Bronchial epithelial cell (primary cell): Measurements from ENCODE around the gene GPSM1. TPM values are rescaled to one million over a fixed set of nuclear protein-coding genes. Genes with fewer than 3 reads are reported as not detected.

Experiments used
- DNase-seq: peaks from one replicate; pipeline ENCODE4 v3.0.0-alpha.2; 2010; ENCODE audit warnings: low read depth
- FAIRE-seq: peaks from 2 replicates; lab custom pipeline; 2011; peaks lifted over from hg19 to GRCh38; lab: Jason Lieb, UNC
- H3K27me3 ChIP-seq: 2 replicates; pipeline ENCODE4 v1.5.1; 2011; ENCODE audit warnings: low read length; ENCODE audit not compliant: control insufficient read depth, insufficient read depth
- H3K36me3 ChIP-seq: 2 replicates; pipeline ENCODE4 v1.5.1; 2011; ENCODE audit warnings: low read length; ENCODE audit not compliant: control insufficient read depth, insufficient read depth
- H3K4me3 ChIP-seq: 2 replicates; pipeline ENCODE4 v1.5.1; 2011; ENCODE audit warnings: mild to moderate bottlenecking, low read depth, low read length, control low read depth
- total RNA-seq: library from RNA; depleted of rRNA; stranded (reverse); fragments of >200 nt; gene quantifications from 2 replicates; pipeline ENCODE4 v1.2.1, GENCODE V29; 2014
- TF ChIP-seq, protein P1 (sequence below): IDR thresholded peaks from 2 replicates; pipeline ENCODE4 v1.5.1; 2011; ENCODE audit warnings: mild to moderate bottlenecking, moderate library complexity, low read length, control low read depth, inconsistent platforms; ENCODE audit not compliant: insufficient read depth, severe bottlenecking

The GPSM1 gene
- total RNA-seq, 1 donor from 2014 or later, result 13.4 TPM

DNA sequence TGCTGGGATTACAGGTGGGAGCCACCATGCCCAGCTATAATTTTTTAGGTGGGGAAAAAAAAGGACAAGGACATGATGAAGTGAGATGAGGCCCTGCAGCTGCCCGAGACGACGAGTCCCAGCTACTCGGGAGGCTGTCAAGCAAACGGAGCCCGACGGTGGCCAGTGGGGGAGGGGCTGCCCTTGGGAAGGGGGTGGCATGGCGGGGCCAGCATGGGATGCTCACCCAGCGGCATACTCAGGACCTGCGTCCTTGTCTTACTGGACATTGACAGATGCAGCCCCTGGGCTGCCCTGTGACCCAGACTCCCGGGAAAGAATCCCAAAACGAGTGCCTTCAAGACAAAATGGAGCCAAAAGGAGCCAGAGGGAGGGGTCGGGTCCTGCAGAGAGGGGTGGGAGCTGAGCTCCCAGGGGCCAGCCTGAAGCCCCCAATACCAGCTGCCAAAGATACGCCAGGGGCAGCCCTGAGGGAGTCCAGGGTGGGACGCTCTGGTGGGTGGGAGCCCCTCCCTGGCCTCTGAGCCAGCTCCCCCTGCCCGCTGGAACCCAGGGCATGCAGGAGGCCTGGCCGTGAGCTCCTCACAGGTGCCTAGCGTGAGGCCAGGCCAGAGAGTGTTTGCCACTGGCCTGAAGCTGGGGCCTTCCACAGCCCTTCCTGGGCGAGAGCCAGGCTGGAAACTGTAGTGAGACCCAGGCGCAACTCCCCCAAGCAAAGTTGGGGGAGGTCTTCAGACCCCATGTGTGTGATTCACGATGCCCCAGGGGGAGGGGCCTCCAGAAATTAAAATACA is 39.2 kb upstream of the GPSM1 start:
- TF ChIP-seq, protein P1, sequence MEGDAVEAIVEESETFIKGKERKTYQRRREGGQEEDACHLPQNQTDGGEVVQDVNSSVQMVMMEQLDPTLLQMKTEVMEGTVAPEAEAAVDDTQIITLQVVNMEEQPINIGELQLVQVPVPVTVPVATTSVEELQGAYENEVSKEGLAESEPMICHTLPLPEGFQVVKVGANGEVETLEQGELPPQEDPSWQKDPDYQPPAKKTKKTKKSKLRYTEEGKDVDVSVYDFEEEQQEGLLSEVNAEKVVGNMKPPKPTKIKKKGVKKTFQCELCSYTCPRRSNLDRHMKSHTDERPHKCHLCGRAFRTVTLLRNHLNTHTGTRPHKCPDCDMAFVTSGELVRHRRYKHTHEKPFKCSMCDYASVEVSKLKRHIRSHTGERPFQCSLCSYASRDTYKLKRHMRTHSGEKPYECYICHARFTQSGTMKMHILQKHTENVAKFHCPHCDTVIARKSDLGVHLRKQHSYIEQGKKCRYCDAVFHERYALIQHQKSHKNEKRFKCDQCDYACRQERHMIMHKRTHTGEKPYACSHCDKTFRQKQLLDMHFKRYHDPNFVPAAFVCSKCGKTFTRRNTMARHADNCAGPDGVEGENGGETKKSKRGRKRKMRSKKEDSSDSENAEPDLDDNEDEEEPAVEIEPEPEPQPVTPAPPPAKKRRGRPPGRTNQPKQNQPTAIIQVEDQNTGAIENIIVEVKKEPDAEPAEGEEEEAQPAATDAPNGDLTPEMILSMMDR, result no peak
- peaks cover 2% of the 10 kb centered on the region for H3K27me3 ChIP-seq

DNA sequence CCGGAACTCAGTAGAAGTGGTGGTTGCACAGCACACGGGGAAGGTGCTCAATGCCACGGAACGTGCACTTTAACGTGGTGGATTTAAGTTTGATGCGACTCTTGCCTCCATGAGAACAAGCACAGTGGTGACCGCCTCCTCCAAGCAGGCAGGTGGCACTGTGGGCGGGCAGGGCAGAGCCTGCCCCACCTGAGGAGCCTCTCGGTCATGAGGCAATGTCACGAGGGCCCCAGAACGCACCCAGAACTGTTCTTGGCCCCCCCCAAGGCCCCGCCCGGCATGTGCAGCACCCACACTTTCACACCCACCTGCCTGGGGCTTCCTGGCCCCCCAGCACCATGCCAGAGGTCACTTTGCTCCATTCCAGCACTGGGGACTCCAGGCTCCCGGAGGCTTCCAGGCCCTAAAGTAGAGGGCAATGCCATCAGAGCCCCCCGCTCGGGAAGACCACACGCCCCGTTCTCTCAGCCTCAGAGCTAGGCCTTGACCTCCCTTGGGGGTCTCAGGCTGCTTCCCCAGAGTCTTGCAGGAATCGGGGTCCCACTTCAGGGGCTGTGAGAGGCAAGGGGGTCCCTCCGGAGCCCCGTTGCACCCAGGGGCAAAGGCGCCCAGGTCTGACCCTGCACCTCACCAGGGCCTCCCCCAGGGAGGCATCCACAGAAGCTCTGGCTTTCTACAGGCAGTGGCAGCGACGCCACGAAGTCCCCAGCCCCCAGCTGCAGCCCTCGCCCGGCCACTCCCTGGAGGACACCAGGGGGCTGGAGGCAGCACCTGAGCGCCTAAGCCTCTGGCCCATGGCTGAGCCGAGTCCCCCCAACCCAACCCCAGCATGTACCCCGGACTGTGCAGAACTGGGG is 37.5 kb upstream of the GPSM1 start:
- TF ChIP-seq, protein P1, result no peak
- H3K36me3 ChIP-seq, result no peaks in the 10 kb centered on the region
- no peak overlapping the region for H3K4me3 ChIP-seq
- no peak for DNase-seq
- peaks cover 2% of the 10 kb centered on the region for H3K27me3 ChIP-seq
- no peak for FAIRE-seq

More for the DNA sequence above, 39.2 kb upstream of the GPSM1 start:
- Histone ChIP-seq H3K36me3 (no peaks in the 10 kb centered on the region), H3K4me3 (no peak overlapping the region)
- DNase-seq (no peak), FAIRE-seq (no peak)

DNA sequence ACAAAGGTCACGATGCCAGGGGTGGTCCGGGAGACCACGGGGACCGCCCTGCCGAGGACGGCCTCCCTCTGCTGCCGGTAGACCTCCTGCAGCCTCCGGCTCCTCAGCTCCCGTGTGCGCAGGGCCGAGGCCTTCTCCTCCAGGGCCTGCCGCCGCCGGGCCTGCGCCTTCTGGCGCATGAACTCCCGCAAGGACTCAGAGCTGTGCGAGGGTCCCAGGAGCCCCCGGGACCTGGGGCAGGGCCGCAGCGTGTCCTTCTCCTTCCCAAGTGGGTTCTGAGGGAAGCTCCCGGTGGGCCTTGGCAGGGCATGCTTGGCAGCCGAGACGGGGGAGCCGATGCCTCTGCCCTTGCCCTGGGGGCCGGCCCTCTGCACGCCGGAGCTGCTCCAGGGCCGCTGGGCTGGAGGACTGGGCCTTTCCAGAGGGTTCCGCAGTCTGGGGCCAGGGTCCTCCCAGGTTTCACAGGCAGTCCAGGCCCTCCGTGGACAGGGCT is 36.8 kb upstream of the GPSM1 start:
- H3K27me3 ChIP-seq, result peaks cover 2% of the 10 kb centered on the region
- FAIRE-seq, result no peak

DNA sequence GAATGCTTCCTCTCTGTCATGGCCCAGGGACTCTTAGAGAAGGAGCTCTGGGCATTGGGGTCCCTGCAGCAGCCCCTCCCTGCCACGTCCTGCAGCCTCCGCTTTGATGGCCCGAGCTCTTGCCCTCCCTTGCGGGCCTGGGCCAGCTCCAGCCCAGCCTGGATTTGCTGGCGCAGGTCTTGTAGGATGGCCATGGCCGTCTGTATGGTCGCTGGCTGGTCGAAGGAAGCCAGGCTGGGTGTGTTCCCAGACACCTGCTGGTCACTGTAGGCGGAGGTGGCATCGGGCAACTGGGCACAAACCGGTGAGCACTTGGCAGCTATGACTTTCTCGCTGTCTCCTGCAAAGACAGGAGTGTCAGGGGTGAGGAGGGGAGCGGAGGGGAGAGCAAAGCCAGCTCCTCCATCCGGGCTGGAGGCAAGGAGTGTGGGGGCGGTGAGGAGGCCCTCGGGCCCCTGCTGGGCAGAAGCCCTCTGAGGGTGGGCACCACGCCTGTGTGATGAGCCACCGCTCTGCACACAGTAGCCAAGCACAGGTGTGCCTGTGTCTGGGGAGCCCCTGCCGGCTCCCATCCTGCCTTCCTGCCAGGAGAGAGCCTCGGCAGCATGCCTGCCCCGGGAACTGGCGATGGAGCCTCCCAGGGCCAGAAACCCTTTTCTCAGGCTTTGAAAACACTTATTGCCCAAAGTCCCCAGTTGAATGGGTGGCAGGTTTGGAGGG is 35.9 kb upstream of the GPSM1 start:
- TF ChIP-seq, protein P1, result no peak
- no peak overlapping the region for H3K4me3 ChIP-seq
- H3K36me3 ChIP-seq, result no peaks in the 10 kb centered on the region
- H3K27me3 ChIP-seq, result peaks cover 2% of the 10 kb centered on the region
- DNase-seq (no peak), FAIRE-seq (no peak)

More for the DNA sequence above, 36.8 kb upstream of the GPSM1 start:
- no peak overlapping the region for H3K4me3 ChIP-seq
- TF ChIP-seq, protein P1, result no peak
- no peak for DNase-seq
- H3K36me3 ChIP-seq, result no peaks in the 10 kb centered on the region

DNA sequence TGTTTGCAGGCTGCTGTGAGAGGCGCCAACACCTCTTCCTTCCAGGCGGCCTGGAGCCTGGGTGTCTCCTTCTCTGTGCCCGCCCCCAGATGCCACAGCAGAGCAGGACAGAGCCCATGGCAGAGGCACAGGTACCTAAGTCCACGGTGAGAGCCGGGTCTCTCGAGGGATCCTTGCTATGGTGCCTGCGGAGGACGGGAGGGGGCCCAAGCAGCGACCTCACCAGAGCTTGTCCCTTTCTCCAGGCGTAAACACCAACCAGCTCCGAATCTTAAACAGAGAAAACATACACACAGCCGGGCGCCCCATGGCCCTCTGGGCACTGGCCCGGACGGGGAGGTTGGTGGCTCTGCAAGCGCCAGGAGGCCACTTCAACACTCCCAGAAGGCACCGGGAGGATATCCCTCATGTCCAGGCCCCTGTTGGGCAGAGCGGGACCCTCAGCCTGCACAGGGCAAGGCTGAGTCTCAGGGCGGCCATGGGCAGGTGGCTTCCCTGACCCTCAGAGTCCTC is 35.3 kb upstream of the GPSM1 start:
- FAIRE-seq, result no peak
- TF ChIP-seq, protein P1, result no peak
- Histone ChIP-seq H3K4me3 (no peak overlapping the region), H3K36me3 (no peaks in the 10 kb centered on the region), H3K27me3 (peaks cover 2% of the 10 kb centered on the region)
- DNase-seq, result no peak
